H1 (cell line): ENCODE data around the gene GHRHR. TPM values are rescaled to one million over a fixed set of nuclear protein-coding genes. Genes with fewer than 3 reads are reported as not detected.

ENCODE experiments used
- CTCF ChIA-PET: fragments of 300-600 bp; sonication (Branson Sonifier 250); formaldehyde crosslinking; loops from one replicate; lab custom pipeline; 2021; ENCODE audit not compliant: partially characterized antibody; lab: Charles Lee
- POLR2A ChIA-PET: fragments of 300-600 bp; sonication (Branson Sonifier 250); formaldehyde crosslinking; loops from one replicate; lab custom pipeline; 2021; ENCODE audit warnings: inconsistent platforms; ENCODE audit not compliant: partially characterized antibody; lab: Charles Lee
- DNase-seq, 2 experiments: peaks; one replicate each; pipeline versions ENCODE4 v3.0.0 to v3.0.0-alpha.2; 2010 to 2022; ENCODE audit warnings: low spot score in 2 of 2, low read depth in 1 of 2, mixed read lengths in 1 of 2
- FAIRE-seq: peaks from 2 replicates; lab custom pipeline; 2011; peaks lifted over from hg19 to GRCh38; lab: Jason Lieb, UNC
- H2AFZ ChIP-seq: 2 replicates; pipeline ENCODE4 v1.8.1; 2012; ENCODE audit warnings: low read length, inconsistent platforms
- H2AK5ac ChIP-seq: 2 replicates; pipeline ENCODE4 v1.6.1; 2013; ENCODE audit warnings: low read depth, low read length
- H2BK120ac ChIP-seq: replicated peaks from 2 replicates; pipeline ENCODE3; 2013; ENCODE audit warnings: low read depth, low read length, inconsistent platforms
- H2BK12ac ChIP-seq: 2 replicates; pipeline ENCODE4 v1.6.1; 2013; ENCODE audit warnings: low read depth, low read length
- H2BK15ac ChIP-seq: 2 replicates; pipeline ENCODE4 v1.6.1; 2013; ENCODE audit warnings: low read length
- H2BK20ac ChIP-seq: 2 replicates; pipeline ENCODE4 v1.6.1; 2013; ENCODE audit warnings: low read length
- H2BK5ac ChIP-seq: 2 replicates; pipeline ENCODE4 v1.6.1; 2013; ENCODE audit warnings: low read depth, low read length
- H3K14ac ChIP-seq: 2 replicates; pipeline ENCODE4 v1.6.1; 2013; ENCODE audit warnings: inconsistent platforms; ENCODE audit not compliant: insufficient read length
- H3K18ac ChIP-seq: 2 replicates; pipeline ENCODE4 v1.6.1; 2013; ENCODE audit warnings: low read length; ENCODE audit errors: extremely low read depth
- H3K23ac ChIP-seq: 2 replicates; pipeline ENCODE4 v1.6.1; 2013; ENCODE audit warnings: inconsistent platforms; ENCODE audit not compliant: insufficient read length
- H3K23me2 ChIP-seq: 2 replicates; pipeline ENCODE4 v1.6.1; 2013; ENCODE audit warnings: low read depth, low read length
- H3K27ac ChIP-seq: 2 replicates; pipeline ENCODE4 v1.6.1; 2011; ENCODE audit warnings: low read depth, low read length, inconsistent platforms
- H3K27me3 ChIP-seq, 4 experiments: replicated peaks in 1 of 4; 1 replicate in 1 of 4; 2 replicates in 3 of 4; pipeline versions ENCODE4 v1.6.1 to v1.8.1; 2011 to 2013; ENCODE audit warnings: low read length in 3 of 4, mild to moderate bottlenecking in 3 of 4, inconsistent platforms in 2 of 4, mixed read lengths in 2 of 4, moderate library complexity in 1 of 4; ENCODE audit not compliant: control insufficient read depth in 3 of 4, insufficient read depth in 3 of 4; ENCODE audit errors: extremely low read depth in 1 of 4
- H3K36me3 ChIP-seq, 4 experiments: 2 replicates each; pipeline versions ENCODE4 v1.6.1 to v1.8.1; 2011 to 2013; ENCODE audit warnings: mild to moderate bottlenecking in 4 of 4, low read length in 3 of 4, moderate library complexity in 2 of 4, control low read depth in 1 of 4, inconsistent platforms in 1 of 4; ENCODE audit not compliant: insufficient read depth in 4 of 4, control insufficient read depth in 2 of 4
- H3K4ac ChIP-seq: replicated peaks from 2 replicates; pipeline ENCODE3; 2013; ENCODE audit warnings: low read length, low read depth, mixed read lengths, inconsistent platforms; ENCODE audit not compliant: insufficient read length
- H3K4me1 ChIP-seq, 4 experiments: replicated peaks in 1 of 4; 1 replicate in 1 of 4; 2 replicates in 3 of 4; pipeline versions ENCODE4 v1.6.1 to v1.8.1; 2011 to 2013; ENCODE audit warnings: low read length in 3 of 4, inconsistent platforms in 2 of 4, mixed read lengths in 1 of 4; ENCODE audit not compliant: insufficient read depth in 4 of 4, control insufficient read depth in 3 of 4
- H3K4me2 ChIP-seq, 2 experiments: 2 replicates each; pipeline versions ENCODE4 v1.6.1 to v1.8.1; 2011 to 2013; ENCODE audit warnings: low read depth in 2 of 2, low read length in 2 of 2, control low read depth in 1 of 2, inconsistent platforms in 1 of 2, mild to moderate bottlenecking in 1 of 2; ENCODE audit not compliant: insufficient read depth in 1 of 2
- H3K4me3 ChIP-seq, 4 experiments: fragments of 200-600, 300-600 bp in 1 of 4; sonication (generic), shearing (Covaris generic), sonication (Bioruptor Twin) in 1 of 4; 2 replicates each; pipeline versions ENCODE4 v1.5.1 to v1.8.1; 2011 to 2016; ENCODE audit warnings: low read length in 4 of 4, low read depth in 3 of 4, control low read depth in 2 of 4, inconsistent platforms in 2 of 4, mild to moderate bottlenecking in 2 of 4, mixed read lengths in 1 of 4, moderate library complexity in 1 of 4; ENCODE audit not compliant: insufficient read depth in 2 of 4; ENCODE audit errors: extremely low read depth in 1 of 4
- H3K56ac ChIP-seq: replicated peaks from 2 replicates; pipeline ENCODE3; 2013; ENCODE audit warnings: low read depth, mild to moderate bottlenecking, mixed read lengths, low read length, inconsistent platforms; ENCODE audit not compliant: insufficient read length
- H3K79me1 ChIP-seq: 2 replicates; pipeline ENCODE4 v1.6.1; 2013; ENCODE audit warnings: low read depth, low read length, control low read depth
- H3K79me2 ChIP-seq, 2 experiments: 2 replicates each; pipeline versions ENCODE4 v1.6.1 to v1.8.1; 2012 to 2013; ENCODE audit warnings: low read length in 2 of 2, mild to moderate bottlenecking in 2 of 2, inconsistent platforms in 1 of 2; ENCODE audit not compliant: insufficient read depth in 2 of 2, control insufficient read depth in 1 of 2
- H3K9ac ChIP-seq, 4 experiments: replicated peaks in 1 of 4; 1 replicate in 1 of 4; 2 replicates in 3 of 4; pipeline versions ENCODE4 v1.6.1 to v1.8.1; 2011 to 2013; ENCODE audit warnings: low read depth in 3 of 4, low read length in 3 of 4, control low read depth in 2 of 4, mild to moderate bottlenecking in 2 of 4, moderate library complexity in 2 of 4, inconsistent platforms in 1 of 4; ENCODE audit errors: extremely low read depth in 1 of 4
- H3K9me3 ChIP-seq, 2 experiments: 2 replicates each; pipeline versions ENCODE4 v1.6.1 to v1.8.1; 2012 to 2013; ENCODE audit warnings: mild to moderate bottlenecking in 2 of 2, moderate library complexity in 2 of 2, control low read depth in 1 of 2, inconsistent platforms in 1 of 2, low read depth in 1 of 2, low read length in 1 of 2, mixed read lengths in 1 of 2; ENCODE audit not compliant: insufficient read depth in 2 of 2
- H4K20me1 ChIP-seq, 2 experiments: replicated peaks in 1 of 2; 2 replicates each; pipeline versions ENCODE3 to v1.8.1; 2011 to 2013; ENCODE audit warnings: inconsistent platforms in 2 of 2, low read length in 2 of 2, mild to moderate bottlenecking in 1 of 2; ENCODE audit not compliant: insufficient read depth in 2 of 2, control insufficient read depth in 1 of 2
- H4K5ac ChIP-seq: 2 replicates; pipeline ENCODE4 v1.6.1; 2013; ENCODE audit warnings: low read length, low read depth, mixed read lengths, inconsistent platforms; ENCODE audit not compliant: insufficient read length
- H4K8ac ChIP-seq: 2 replicates; pipeline ENCODE4 v1.8.0; 2013; ENCODE audit warnings: mild to moderate bottlenecking, moderate library complexity, low read length, inconsistent platforms; ENCODE audit not compliant: insufficient read depth; ENCODE audit errors: extremely low read depth
- H4K91ac ChIP-seq: replicated peaks from 2 replicates; pipeline ENCODE3; 2013; ENCODE audit warnings: low read length, mixed read lengths, inconsistent platforms; ENCODE audit not compliant: insufficient read length
- ATF3 ChIP-seq: IDR thresholded peaks from 2 replicates; pipeline ENCODE4 v1.6.1; 2011; ENCODE audit warnings: low read depth, mild to moderate bottlenecking, low read length; ENCODE audit not compliant: insufficient read depth
- CEBPB ChIP-seq: IDR thresholded peaks from 2 replicates; pipeline ENCODE4 v1.6.1; 2012; ENCODE audit warnings: low read depth, low read length
- CTBP2 ChIP-seq: IDR thresholded peaks from 2 replicates; pipeline ENCODE4 v1.7.0; 2011; ENCODE audit warnings: borderline replicate concordance, mild to moderate bottlenecking, moderate library complexity, mixed read lengths, low read length; ENCODE audit not compliant: insufficient read depth, insufficient read length
- E2F6 ChIP-seq: IDR thresholded peaks from 2 replicates; pipeline ENCODE4 v1.6.1; 2012; ENCODE audit warnings: inconsistent platforms
- HDAC2 ChIP-seq, 2 experiments: fragments of 300-600 bp in 1 of 2; sonication (generic) in 1 of 2; IDR thresholded peaks; 2 replicates each; pipeline ENCODE4 v1.6.1; 2011 to 2012; ENCODE audit warnings: low read depth in 2 of 2, low read length in 2 of 2, mild to moderate bottlenecking in 2 of 2, moderate library complexity in 2 of 2, borderline replicate concordance in 1 of 2, inconsistent platforms in 1 of 2
- JUN ChIP-seq: IDR thresholded peaks from 2 replicates; pipeline ENCODE4 v1.6.1; 2011; ENCODE audit warnings: low read depth, mild to moderate bottlenecking, improper control_type of control experiment, low read length
- SIRT6 ChIP-seq: IDR thresholded peaks from one replicate; pipeline ENCODE4 v1.7.1; 2012; ENCODE audit warnings: low read length, inconsistent platforms
- SIX5 ChIP-seq: IDR thresholded peaks from 2 replicates; pipeline ENCODE4 v1.6.1; 2011; ENCODE audit warnings: mild to moderate bottlenecking, low read depth, low read length
- SP4 ChIP-seq: IDR thresholded peaks from 2 replicates; pipeline ENCODE4 v1.6.1; 2012; ENCODE audit warnings: low read length, inconsistent platforms
- WGBS, 2 experiments: shearing (Covaris generic) in 1 of 2; methylation state at CpG; one replicate each; pipeline versions ENCODE4 v1.1.6 to v1.1.7; 2013 to 2015; ENCODE audit warnings: low lambda C conversion rate in 2 of 2, mixed read lengths in 2 of 2, inconsistent platforms in 1 of 2, low coverage in 1 of 2, missing lambda C conversion rate in 1 of 2; ENCODE audit not compliant: insufficient replicate concordance in 2 of 2, insufficient coverage in 1 of 2, insufficient read length in 1 of 2; ENCODE audit errors: extremely low coverage in 1 of 2, missing lambda C conversion rate in 1 of 2; 5-methylcytosine and 5-hydroxymethylcytosine counted together
- long read RNA-seq, 2 experiments: library from RNA in 1 of 2; library from capped mRNA in 1 of 2; stranded (forward); transcript quantifications; one replicate each; pipeline ENCODE4 v2.0.0, GENCODE V29; 2021; ENCODE audit warnings: inconsistent platforms in 1 of 2
- polyA minus RNA-seq, 3 experiments: library from RNA; depleted of rRNA, polyadenylated mRNA; stranded (reverse); fragments of >200 nt; gene quantifications; 1 replicate in 2 of 3; 2 replicates in 1 of 3; pipeline ENCODE4 v1.2.3, GENCODE V29; 2011
- polyA plus RNA-seq, 7 experiments: library from polyadenylated mRNA; depleted of rRNA in 3 of 7; stranded (reverse) in 5 of 7; unstranded in 2 of 7; fragments of >200 nt in 5 of 7; fragments of 200-250 nt in 2 of 7; gene quantifications; 1 replicate in 5 of 7; 2 replicates in 1 of 7; 4 replicates in 1 of 7; pipeline versions ENCODE4 v1.2.1 to v1.2.3, GENCODE V29; 2011 to 2013; ENCODE audit warnings: missing spikeins in 2 of 7, mixed read lengths in 2 of 7
- total RNA-seq: library from RNA; stranded (reverse); fragmentation: NEBNext Ultra II Directional; extraction: Animal tissue kit (Norgen Biotek cat#: 25700); gene quantifications from 2 replicates; pipeline ENCODE4 v1.2.1, GENCODE V29; 2021
- TF ChIP-seq, protein P1 (sequence below): IDR thresholded peaks from 2 replicates; pipeline ENCODE4 v1.6.1; 2012; ENCODE audit warnings: inconsistent platforms

The GHRHR gene
- 6.1 and 6.5 TPM in 2 replicates for total RNA-seq
- polyA plus RNA-seq (2011; rRNA removed): 0.60 and 1.6 TPM in 2 replicates
- polyA plus RNA-seq (2011; cell fraction: cytosol; rRNA removed): 1.6 TPM
- 3.8 TPM for polyA plus RNA-seq (2011; cell fraction: nucleus; rRNA removed)
- 2.5 to 5.9 TPM (median 4.4 TPM) in 4 replicates for polyA plus RNA-seq (2012, experiment 1 of 2)
- not detected for polyA plus RNA-seq (2012, experiment 2 of 2)
- polyA plus RNA-seq (2013, experiment 1 of 2): 4.7 TPM
- polyA plus RNA-seq (2013, experiment 2 of 2): 6.5 TPM
- polyA minus RNA-seq (2011; rRNA and poly(A)+ RNA removed): 1.1 and 3.1 TPM in 2 replicates
- 10.3 TPM for polyA minus RNA-seq (2011; cell fraction: cytosol; rRNA and poly(A)+ RNA removed)
- 5.1 TPM for polyA minus RNA-seq (2011; cell fraction: nucleus; rRNA and poly(A)+ RNA removed)
- long read RNA-seq, experiment 1: 0 reads
- long read RNA-seq, experiment 2, partial matches to known transcripts: 0 of 1 reads
- long read RNA-seq, experiment 2, other reads (novel, unspliced or antisense): 1 of 1 reads

DNA sequence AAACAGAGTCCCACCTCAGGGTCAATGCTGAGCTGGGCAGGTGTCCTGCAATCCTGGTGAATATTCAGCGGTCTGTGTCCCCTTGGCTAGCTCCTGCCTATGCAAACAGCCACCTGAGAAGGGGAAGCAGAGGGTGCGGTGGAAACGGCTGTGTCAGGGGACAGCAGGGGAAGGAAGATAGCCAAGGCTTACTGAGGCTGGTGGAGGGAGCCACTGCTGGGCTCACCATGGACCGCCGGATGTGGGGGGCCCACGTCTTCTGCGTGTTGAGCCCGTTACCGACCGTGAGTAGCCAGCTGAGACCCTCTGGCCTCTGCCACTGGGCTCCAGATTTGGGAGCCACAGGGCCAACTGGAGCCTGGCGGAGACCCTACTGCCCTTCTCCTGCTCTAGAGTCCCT, at the start of gene GHRHR:
Gene GHRHR, plus strand, starts transcription at position 112 of the 400 bp plus-strand sequence. Its CDS starts 116 bp downstream, at position 228.
- H3K27ac ChIP-seq: no peak within 1 kb of the TSS
- H3K23me2 ChIP-seq: no peaks in the 10 kb centered on the region
- no peak within 1 kb of the TSS for H3K18ac ChIP-seq
- H4K91ac ChIP-seq: no peak within 1 kb of the TSS
- no peak within 1 kb of the TSS for H4K5ac ChIP-seq
- H3K23ac ChIP-seq: no peak within 1 kb of the TSS
- no peak for FAIRE-seq
- no peak within 1 kb of the TSS for H3K56ac ChIP-seq
- WGBS, 2 experiments: 84% methylated on average over 7 of the region's 11 CpGs; no CpG with 5 or more reads in 1 of the 2 experiments
- no peak within 1 kb of the TSS for H2AFZ ChIP-seq
- H3K4me2 ChIP-seq: no peak within 1 kb of the TSS
- no peak within 1 kb of the TSS for H2BK20ac ChIP-seq
- H2BK15ac ChIP-seq: no peak within 1 kb of the TSS
- H3K79me1 ChIP-seq: no peaks in the 10 kb centered on the region
- no peaks in the 10 kb centered on the region; a peak in 1 of 7 replicates for H3K27me3 ChIP-seq
- no peak within 1 kb of the TSS for H2BK12ac ChIP-seq
- no peak for DNase-seq
- H3K9ac ChIP-seq: no peak within 1 kb of the TSS
- no peak within 1 kb of the TSS for H2BK120ac ChIP-seq
- no peak within 1 kb of the TSS for H3K4ac ChIP-seq
- no peaks in the 10 kb centered on the region for H4K20me1 ChIP-seq
- H3K4me1 ChIP-seq: no peaks in the 10 kb centered on the region
- H3K36me3 ChIP-seq: no peaks in the 10 kb centered on the region
- H3K4me3 ChIP-seq: no peak within 1 kb of the TSS
- H2AK5ac ChIP-seq: no peak within 1 kb of the TSS
- ChIA-PET POLR2A (no interaction called here), CTCF (interaction anchor here (1.0 to 26.1 kb wide), 7 partner anchors 10 to 164 kb away, joined by 3 to 309 read pairs (median 4); no protein-coding TSS in a partner anchor)
- H3K9me3 ChIP-seq: no peaks in the 10 kb centered on the region
- H2BK5ac ChIP-seq: no peak within 1 kb of the TSS
- H3K14ac ChIP-seq: no peak within 1 kb of the TSS
- no peaks in the 10 kb centered on the region for H3K79me2 ChIP-seq
- H4K8ac ChIP-seq: no peak within 1 kb of the TSS
- TF ChIP-seq E2F6: no peak
- no peak for TF ChIP-seq CEBPB
- no peak for TF ChIP-seq ATF3
- no peak for TF ChIP-seq JUN
- TF ChIP-seq CTBP2: no peak
- TF ChIP-seq, protein P1, sequence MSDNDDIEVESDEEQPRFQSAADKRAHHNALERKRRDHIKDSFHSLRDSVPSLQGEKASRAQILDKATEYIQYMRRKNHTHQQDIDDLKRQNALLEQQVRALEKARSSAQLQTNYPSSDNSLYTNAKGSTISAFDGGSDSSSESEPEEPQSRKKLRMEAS: no peak
- no peak for TF ChIP-seq HDAC2 (IDR thresholded peaks at IDR 0.05; ENCODE audit: borderline replicate concordance in 1 of 2, low read depth in 2 of 2, low read length in 2 of 2)
- TF ChIP-seq SIRT6: no peak
- no peak for TF ChIP-seq SP4
- no peak for TF ChIP-seq SIX5
